ENCODE data around the gene BTNL9. TPM values are rescaled to one million over a fixed set of nuclear protein-coding genes. Genes with fewer than 3 reads are reported as not detected.
"Not testable (repeated sequence)": the region's sequence is repeated elsewhere in the genome, so short reads cannot be mapped to it uniquely, and the experiment has no call there.

BTNL9 gene
- total and polyA plus RNA-seq, 2 of the 8 experiments (the other 6 are each of a cell fraction or from before 2014, with no cell fraction given), result 0.23 to 0.89 TPM

- H2BK5ac ChIP-seq (ENCODE audit: low read depth, low read length); H3K4me1 ChIP-seq (replicated peaks in 1 of 4; ENCODE audit: control insufficient read depth in 3 of 4, insufficient read depth in 4 of 4, low read length in 3 of 4); FAIRE-seq; H3K9me3 ChIP-seq (ENCODE audit: insufficient read depth in 2 of 2, low read depth in 1 of 2, low read length in 1 of 2); H3K23ac ChIP-seq (ENCODE audit: insufficient read length); H3K4ac ChIP-seq (replicated peaks; ENCODE audit: insufficient read length, low read depth, low read length); H3K14ac ChIP-seq (ENCODE audit: insufficient read length); H2AK5ac ChIP-seq (ENCODE audit: low read depth, low read length); H2BK120ac ChIP-seq (replicated peaks; ENCODE audit: low read depth, low read length); H2BK12ac ChIP-seq (ENCODE audit: low read depth, low read length); H4K20me1 ChIP-seq (replicated peaks in 1 of 2; ENCODE audit: control insufficient read depth in 1 of 2, insufficient read depth in 2 of 2, low read length in 2 of 2); H3K79me1 ChIP-seq (ENCODE audit: low read depth, low read length); H3K9ac ChIP-seq (replicated peaks in 1 of 4; ENCODE audit: extremely low read depth in 1 of 4, low read depth in 3 of 4, low read length in 3 of 4); CTCF ChIA-PET (ENCODE audit: partially characterized antibody); H3K27ac ChIP-seq (ENCODE audit: low read depth, low read length); H3K18ac ChIP-seq (ENCODE audit: extremely low read depth, low read length); H3K4me2 ChIP-seq (ENCODE audit: insufficient read depth in 1 of 2, low read depth in 2 of 2, low read length in 2 of 2); H4K5ac ChIP-seq (ENCODE audit: insufficient read length, low read depth, low read length); H2AFZ ChIP-seq (ENCODE audit: low read length); H2BK20ac ChIP-seq (ENCODE audit: low read length); H2BK15ac ChIP-seq (ENCODE audit: low read length); H4K8ac ChIP-seq (ENCODE audit: extremely low read depth, insufficient read depth, low read length); H3K36me3 ChIP-seq (ENCODE audit: control insufficient read depth in 2 of 4, insufficient read depth in 4 of 4, low read length in 3 of 4); H3K23me2 ChIP-seq (ENCODE audit: low read depth, low read length); H3K79me2 ChIP-seq (ENCODE audit: control insufficient read depth in 1 of 2, insufficient read depth in 2 of 2, low read length in 2 of 2); H4K91ac ChIP-seq (replicated peaks; ENCODE audit: insufficient read length, low read length); H3K56ac ChIP-seq (replicated peaks; ENCODE audit: insufficient read length, low read depth, low read length); POLR2A ChIA-PET (ENCODE audit: partially characterized antibody): not testable (repeated sequence)
- peak in 1 of 2 experiments; percentile 68 for DNase-seq (ENCODE audit: low read depth in 1 of 2, low spot score in 2 of 2)
- no CpG with 5 or more reads among the region's 54 CpGs for WGBS, 2 experiments (ENCODE audit: extremely low coverage in 1 of 2, insufficient coverage in 1 of 2, insufficient read length in 1 of 2, insufficient replicate concordance in 2 of 2, low coverage in 1 of 2, low lambda C conversion rate in 2 of 2, missing lambda C conversion rate in 1 of 2)
- peak overlapping the region in 2 of 4 experiments; percentile 41 to 47; a peak in 3 of 8 replicates for H3K4me3 ChIP-seq (ENCODE audit: extremely low read depth in 1 of 4, insufficient read depth in 2 of 4, low read depth in 3 of 4, low read length in 4 of 4)
- peaks cover 18 to 35% (median 28%) of the 10 kb centered on the region in 4 experiments for H3K27me3 ChIP-seq (replicated peaks in 1 of 4; ENCODE audit: control insufficient read depth in 3 of 4, extremely low read depth in 1 of 4, insufficient read depth in 3 of 4, low read length in 3 of 4)
Measured at GRCh38 chr5:181101030-181101641, 61.1 kb downstream of the BTNL9 start.
